Ovary (tissue), 9 donors: ENCODE data around the gene RTKN. TPM values are rescaled to one million over a fixed set of nuclear protein-coding genes. Genes with fewer than 3 reads are reported as not detected.
A peak's percentile ranks its signal among the peaks of the same experiment; 100 is the strongest.
"Not testable (repeated sequence)": the region's sequence is repeated elsewhere in the genome, so short reads cannot be mapped to it uniquely, and the experiment has no call there.

ENCODE experiments used
- DNase-seq, 5 donors: peaks; one replicate each; pipeline ENCODE4 v3.0.0-alpha.2; 2019 to 2020
- H3K27ac ChIP-seq, 2 donors: fragments of 200-600 bp; one replicate each; pipeline versions ENCODE4 v1.5.1 to v1.8.0; 2019 to 2022
- H3K27me3 ChIP-seq: fragments of 200-600 bp; one replicate; pipeline ENCODE4 v1.8.0; 2022
- H3K36me3 ChIP-seq: fragments of 200-600 bp; sonication (generic); one replicate; pipeline ENCODE4 v1.5.1; 2019
- H3K4me1 ChIP-seq: one replicate; pipeline ENCODE4 v1.8.1; 2013; ENCODE audit warnings: mild to moderate bottlenecking, moderate library complexity; ENCODE audit not compliant: insufficient read depth
- H3K4me3 ChIP-seq: fragments of 200-600 bp; sonication (generic); one replicate; pipeline ENCODE4 v1.5.1; 2017
- H3K9me3 ChIP-seq, 2 donors: fragments of 200-600 bp in 1 of 2; sonication (generic) in 1 of 2; one replicate each; pipeline versions ENCODE4 v1.5.1 to v1.8.1; 2013 to 2019; ENCODE audit warnings: mild to moderate bottlenecking in 1 of 2, moderate library complexity in 1 of 2
- EP300 ChIP-seq: sonication (generic); formaldehyde crosslinking; IDR thresholded peaks from one replicate; pipeline ENCODE4 v1.6.1; 2017; ENCODE audit warnings: antibody characterized with exemption
- POLR2A ChIP-seq: fragments of 450-650 bp; IDR thresholded peaks from one replicate; pipeline ENCODE4 v1.6.1; 2017; ENCODE audit warnings: antibody characterized with exemption, mild to moderate bottlenecking, moderate library complexity
- WGBS, 3 donors: extraction: QIAGEN DNeasy Blood & Tissue Kit in 1 of 3; methylation state at CpG; one replicate each; pipeline versions ENCODE4 v1.1.5 to v1.1.7; 2013 to 2017; 5-methylcytosine and 5-hydroxymethylcytosine counted together
- intact Hi-C, 4 donors: fragments of 100-400 bp; cut with DNase I; formaldehyde crosslinking; loops; one replicate each; pipeline versions ENCODE4 v1.11.0 to v1.15.1; 2022 to 2023
- polyA plus RNA-seq, 2 donors: library from polyadenylated mRNA; stranded (reverse); fragments of 200-250 nt in 1 of 2; fragments of 350-450 nt in 1 of 2; fragmentation: Illumina TruSeq in 1 of 2; extraction: RNeasy Lipid Tissue Mini Kit (QIAGEN cat#74804) in 1 of 2; gene quantifications; one replicate each; pipeline ENCODE4 v1.2.3, GENCODE V29; 2013 to 2014
- total RNA-seq, 7 donors: library from RNA; depleted of rRNA in 2 of 7; stranded (reverse); fragments of >200 nt in 2 of 7; fragmentation: NEBNext Ultra II Directional in 3 of 7; extraction: Animal tissue kit (Norgen Biotek cat#: 25700) in 3 of 7; gene quantifications; one replicate each; pipeline versions ENCODE4 v1.1.0 to v1.2.4, GENCODE V29; 2016 to 2023
- TF ChIP-seq, protein P1 (sequence below), 3 donors: fragments of 450-650 bp in 2 of 3; fragments of 200-600 bp in 1 of 3; IDR thresholded peaks; one replicate each; pipeline versions ENCODE4 v1.5.1 to v1.8.0; 2016 to 2022; ENCODE audit warnings: antibody characterized with exemption in 3 of 3, mild to moderate bottlenecking in 1 of 3
- donor health status: DM: no; HTN: no; CAD: no; lungs with moderate emphysema.
- donor health status: DM: no; HTN: no; CAD: no.
- donor health status: Bipolar disorder and iron deficiency.
- donor health status: DM: yes; HTN: yes; CAD: no.
- donor health status: DM: no; HTN: no; CAD: no.
- donor health status: DM: yes; HTN: yes; CAD: no.

RTKN gene
- total and polyA plus RNA-seq, 9 donors: 1.6 to 30.9 (median 11.5) TPM

DNA sequence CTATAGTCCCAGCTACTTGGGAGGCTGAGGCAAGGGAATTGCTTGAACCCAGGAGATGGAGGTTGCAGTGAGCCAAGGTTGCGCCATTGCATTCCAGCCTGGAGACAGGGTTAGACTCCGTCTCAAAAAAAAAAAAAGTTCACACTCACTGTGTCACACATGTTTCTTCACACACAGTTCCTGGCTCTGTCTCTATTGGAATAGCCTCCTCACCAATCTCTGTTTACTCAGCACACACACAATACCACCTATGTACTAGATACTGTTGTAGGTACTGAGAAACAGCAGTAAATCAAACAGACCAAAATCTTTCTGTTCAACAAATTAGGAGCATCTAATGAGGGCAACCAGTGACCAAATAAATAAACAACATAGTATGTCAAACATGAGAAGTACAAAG, 44.4 kb upstream of the RTKN start:
- H3K27ac ChIP-seq: no peak overlapping the region
- H3K4me3 ChIP-seq: no peak overlapping the region
- H3K27me3 ChIP-seq: no peaks in the 10 kb centered on the region
- H3K9me3 ChIP-seq: no peaks in the 10 kb centered on the region
- intact Hi-C loops: no loop called here
- TF ChIP-seq EP300: no peak
- TF ChIP-seq, protein P1, sequence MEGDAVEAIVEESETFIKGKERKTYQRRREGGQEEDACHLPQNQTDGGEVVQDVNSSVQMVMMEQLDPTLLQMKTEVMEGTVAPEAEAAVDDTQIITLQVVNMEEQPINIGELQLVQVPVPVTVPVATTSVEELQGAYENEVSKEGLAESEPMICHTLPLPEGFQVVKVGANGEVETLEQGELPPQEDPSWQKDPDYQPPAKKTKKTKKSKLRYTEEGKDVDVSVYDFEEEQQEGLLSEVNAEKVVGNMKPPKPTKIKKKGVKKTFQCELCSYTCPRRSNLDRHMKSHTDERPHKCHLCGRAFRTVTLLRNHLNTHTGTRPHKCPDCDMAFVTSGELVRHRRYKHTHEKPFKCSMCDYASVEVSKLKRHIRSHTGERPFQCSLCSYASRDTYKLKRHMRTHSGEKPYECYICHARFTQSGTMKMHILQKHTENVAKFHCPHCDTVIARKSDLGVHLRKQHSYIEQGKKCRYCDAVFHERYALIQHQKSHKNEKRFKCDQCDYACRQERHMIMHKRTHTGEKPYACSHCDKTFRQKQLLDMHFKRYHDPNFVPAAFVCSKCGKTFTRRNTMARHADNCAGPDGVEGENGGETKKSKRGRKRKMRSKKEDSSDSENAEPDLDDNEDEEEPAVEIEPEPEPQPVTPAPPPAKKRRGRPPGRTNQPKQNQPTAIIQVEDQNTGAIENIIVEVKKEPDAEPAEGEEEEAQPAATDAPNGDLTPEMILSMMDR (IDR thresholded peaks at IDR 0.05): no peak
- no peak for TF ChIP-seq POLR2A
- DNase-seq: no peak
- H3K36me3 ChIP-seq: no peaks in the 10 kb centered on the region
- H3K4me1 ChIP-seq: peaks cover 6% of the 10 kb centered on the region
- 87 to 91% (median 90%) methylated on average over 2 of the region's 2 CpGs for WGBS, 3 donors

DNA sequence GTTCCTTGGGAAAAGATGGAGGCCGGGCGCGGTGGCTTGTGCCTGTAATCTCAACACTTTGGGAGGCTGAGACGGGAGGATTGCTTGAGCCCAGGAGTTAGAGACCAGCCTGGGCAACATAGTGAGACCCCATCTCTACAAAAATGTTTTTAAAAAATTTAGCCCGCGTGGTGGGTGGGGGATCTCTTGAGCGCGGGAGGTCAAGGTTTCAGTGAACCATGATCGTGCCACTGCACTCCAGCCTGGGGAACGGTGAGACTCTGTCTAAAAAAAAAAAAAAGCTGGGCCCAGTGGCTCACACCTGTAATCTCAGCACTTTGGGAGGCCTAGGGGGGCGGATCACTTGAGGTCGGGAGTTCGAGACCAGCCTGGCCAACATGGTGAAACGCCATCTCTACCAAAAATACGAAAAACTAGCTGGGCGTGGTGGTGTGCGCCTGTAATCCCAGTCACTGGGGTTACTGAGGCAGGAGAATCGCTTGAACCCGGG, 42.0 kb upstream of the RTKN start:
- not testable (repeated sequence) for H3K4me1 ChIP-seq, H3K27me3 ChIP-seq, DNase-seq, H3K9me3 ChIP-seq, H3K36me3 ChIP-seq
- H3K4me3 ChIP-seq: peak overlapping the region; percentile 48
- intact Hi-C loops: loop anchor here in 2 of 4 donors (5.0 kb wide), 2 partner anchors 49 to 104 kb away; no protein-coding TSS in a partner anchor
- WGBS, 3 donors: 60 to 71% (median 68%) methylated on average over 19 of the region's 19 CpGs
- peak overlapping the region in 1 of 2 donors; percentile 87 for H3K27ac ChIP-seq

- no peaks in the 10 kb centered on the region for H3K36me3 ChIP-seq
These were observed 41.3 kb upstream of the RTKN start, which contains the start of the genes CCDC142 and TTC31 for GRCh38 chr2:74482801-74483674. Gene CCDC142 (minus strand): TSS chr2:74482998. CDS start chr2:74482837, 161 bp downstream. Gene TTC31 (plus strand): TSS chr2:74483081. CDS start chr2:74483096, 15 bp downstream.

DNA sequence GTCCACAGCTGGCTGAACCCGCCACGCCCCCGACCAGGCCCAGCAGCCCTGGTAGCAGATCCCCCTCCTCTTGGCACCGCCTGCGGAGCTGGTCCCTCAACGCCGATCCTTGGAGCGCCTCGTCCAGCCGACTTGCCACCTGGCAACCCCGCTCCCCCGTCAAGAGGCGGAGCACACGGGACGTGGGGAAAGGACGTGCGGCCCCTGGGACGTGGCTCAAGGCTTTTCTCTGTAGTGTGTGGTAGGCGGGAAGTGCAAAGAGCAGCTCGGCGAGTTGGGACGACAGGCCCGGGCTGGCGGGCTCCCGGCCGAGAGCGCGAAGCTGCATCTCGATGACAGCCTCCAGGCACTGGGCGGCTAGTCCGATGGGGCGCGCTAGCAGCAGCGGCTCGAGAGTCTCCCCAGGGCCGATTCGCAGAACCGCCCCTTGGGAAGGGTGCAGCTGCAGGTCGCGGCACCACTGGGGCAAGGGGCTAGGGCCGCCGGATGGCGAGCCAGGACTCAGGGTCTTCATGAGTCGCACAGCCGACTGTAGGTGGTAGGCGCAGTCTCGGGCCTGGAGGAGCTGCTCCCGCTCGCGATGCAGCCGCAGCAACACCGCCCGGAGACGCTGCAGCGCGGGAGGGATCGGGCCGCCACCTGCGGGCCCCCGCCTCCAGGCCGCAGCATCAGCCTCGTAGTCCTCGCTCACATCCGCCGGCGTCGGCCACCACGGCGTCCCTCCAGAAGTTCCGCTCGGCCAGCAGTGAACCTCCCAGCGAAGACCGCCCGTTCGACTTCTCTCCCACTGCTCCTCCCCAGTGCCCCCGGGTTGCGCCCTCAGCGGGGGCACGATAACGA, 40.4 kb upstream of the RTKN start:
- Histone ChIP-seq H3K27ac (peak overlapping the region; percentile 86 to 87), H3K4me3 (peak overlapping the region; percentile 48), H3K9me3 (no peaks in the 10 kb centered on the region), H3K36me3 (no peaks in the 10 kb centered on the region), H3K27me3 (no peaks in the 10 kb centered on the region), H3K4me1 (peaks cover 8% of the 10 kb centered on the region)
- WGBS, 3 donors: 0 to 1% (median 1%) methylated on average over 62 to 80 of the region's 80 CpGs
- intact Hi-C loops: loop anchor here in 2 of 4 donors (5.0 kb wide), 2 partner anchors 50 to 105 kb away; no protein-coding TSS in a partner anchor
- TF ChIP-seq EP300: no peak
- TF ChIP-seq POLR2A: no peak
- TF ChIP-seq, protein P1 (IDR thresholded peaks at IDR 0.05): no peak
- DNase-seq: peak in 2 of 5 donors; percentile 48 to 56

More at GRCh38 chr2:74482801-74483674, 41.3 kb upstream of the RTKN start, which contains the start of the genes CCDC142 and TTC31:
- WGBS, 3 donors: 0% methylated on average over 50 of the region's 50 CpGs
- H3K4me3 ChIP-seq: peak within 1 kb of the TSS; percentile 48
- no peaks in the 10 kb centered on the region for H3K9me3 ChIP-seq
- peak within 1 kb of the TSS; percentile 86 to 87 for H3K27ac ChIP-seq
- H3K4me1 ChIP-seq: peaks cover 8% of the 10 kb centered on the region
- H3K27me3 ChIP-seq: no peaks in the 10 kb centered on the region
- DNase-seq: peak; percentile 94 to 97 (median 94)
- TF ChIP-seq POLR2A: peak; percentile 53
- TF ChIP-seq, protein P1 (IDR thresholded peaks at IDR 0.05): peak; percentile 76 to 87 (median 83)
- peak; percentile 24 for TF ChIP-seq EP300
- intact Hi-C loops: loop anchor here in 2 of 4 donors (5.0 kb wide), 2 partner anchors 49 to 104 kb away; no protein-coding TSS in a partner anchor
